Mesendoderm (in vitro differentiated cells): Measurements from ENCODE around the gene MIOS.

ENCODE experiments used
- DNase-seq: peaks from one replicate; pipeline ENCODE4 v3.0.0; 2013
- H2AK5ac ChIP-seq: 2 replicates; pipeline ENCODE4 v1.6.1; 2013; ENCODE audit warnings: low read length, inconsistent platforms
- H2BK120ac ChIP-seq: 2 replicates; pipeline ENCODE4 v1.6.1; 2013; ENCODE audit warnings: low read depth, mild to moderate bottlenecking, low read length, moderate library complexity, mixed read lengths
- H2BK15ac ChIP-seq: replicated peaks from 2 replicates; pipeline ENCODE4 v1.6.1; 2013; ENCODE audit warnings: low read depth, mild to moderate bottlenecking, moderate library complexity
- H2BK5ac ChIP-seq: 2 replicates; pipeline ENCODE4 v1.6.1; 2013; ENCODE audit warnings: low read length, inconsistent platforms
- H3K18ac ChIP-seq: 2 replicates; pipeline ENCODE4 v1.6.1; 2013; ENCODE audit warnings: mild to moderate bottlenecking, low read length, mixed read lengths
- H3K23ac ChIP-seq: one replicate; pipeline ENCODE4 v1.6.1; 2013; ENCODE audit warnings: low read length
- H3K27ac ChIP-seq: 2 replicates; pipeline ENCODE4 v1.5.1; 2013; ENCODE audit warnings: low read depth, mild to moderate bottlenecking, inconsistent platforms, low read length, moderate library complexity
- H3K27me3 ChIP-seq: 2 replicates; pipeline ENCODE4 v1.6.1; 2013; ENCODE audit warnings: low read length, control low read depth, mild to moderate bottlenecking, inconsistent platforms; ENCODE audit not compliant: insufficient read depth, poor library complexity
- H3K36me3 ChIP-seq: 2 replicates; pipeline ENCODE4 v1.6.1; 2013; ENCODE audit warnings: low read length, inconsistent platforms; ENCODE audit not compliant: control insufficient read depth, insufficient read depth
- H3K4ac ChIP-seq: one replicate; pipeline ENCODE4 v1.6.1; 2013; ENCODE audit warnings: low read depth, mild to moderate bottlenecking, low read length, moderate library complexity
- H3K4me1 ChIP-seq: 2 replicates; pipeline ENCODE4 v1.6.1; 2013; ENCODE audit warnings: low read depth, low read length, inconsistent platforms; ENCODE audit not compliant: control insufficient read depth
- H3K4me2 ChIP-seq: 2 replicates; pipeline ENCODE4 v1.6.1; 2013; ENCODE audit warnings: low read length
- H3K4me3 ChIP-seq: 2 replicates; pipeline ENCODE4 v1.5.1; 2013; ENCODE audit warnings: mild to moderate bottlenecking, low read length
- H3K56ac ChIP-seq: one replicate; pipeline ENCODE4 v1.6.1; 2013; ENCODE audit warnings: low read length
- H3K79me1 ChIP-seq: 2 replicates; pipeline ENCODE4 v1.6.1; 2013; ENCODE audit warnings: low read length, inconsistent platforms
- H3K79me2 ChIP-seq: 2 replicates; pipeline ENCODE4 v1.6.1; 2013; ENCODE audit warnings: mild to moderate bottlenecking, low read length; ENCODE audit not compliant: control insufficient read depth, insufficient read depth
- H3K9ac ChIP-seq: 2 replicates; pipeline ENCODE4 v1.6.1; 2013; ENCODE audit warnings: low read length, inconsistent platforms
- H4K5ac ChIP-seq: one replicate; pipeline ENCODE4 v1.6.1; 2013; ENCODE audit warnings: low read length
- H4K8ac ChIP-seq: one replicate; pipeline ENCODE4 v1.6.1; 2013; ENCODE audit warnings: low read depth, mild to moderate bottlenecking, control low read depth, low read length, moderate library complexity
- WGBS: extraction: QIAGEN DNeasy Blood & Tissue Kit; methylation state at CpG from one replicate; pipeline ENCODE4 v1.1.7; 2013; ENCODE audit warnings: low lambda C conversion rate, missing lambda C conversion rate; ENCODE audit not compliant: insufficient coverage; ENCODE audit errors: extremely low coverage; 5-methylcytosine and 5-hydroxymethylcytosine counted together

The MIOS gene

DNA sequence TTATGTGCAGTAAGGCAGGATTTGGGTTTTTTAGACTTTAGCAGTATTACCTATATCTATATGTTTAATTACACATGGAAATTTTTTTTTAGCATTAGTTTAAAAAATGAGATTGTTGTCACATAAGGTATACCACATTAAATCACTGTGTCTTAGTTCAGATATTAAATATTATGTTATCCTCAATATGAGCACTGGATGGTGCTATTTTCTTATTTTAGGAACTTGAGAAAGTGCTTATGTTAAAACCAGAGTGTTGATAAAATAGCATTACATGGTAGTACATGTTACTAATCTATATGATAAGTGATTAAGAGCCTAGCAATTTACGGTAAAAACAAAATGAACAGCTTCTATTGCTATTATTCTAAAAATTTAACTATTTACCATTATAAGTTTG is 28.8 kb downstream of the MIOS start:
- DNase-seq = no peak
- no peaks in the 10 kb centered on the region for H3K79me2 ChIP-seq
- H4K8ac ChIP-seq = no peak overlapping the region
- H3K27me3 ChIP-seq = no peaks in the 10 kb centered on the region
- H3K56ac ChIP-seq = no peak overlapping the region
- no peak overlapping the region for H3K27ac ChIP-seq
- H3K23ac ChIP-seq = no peak overlapping the region
- no peak overlapping the region for H3K9ac ChIP-seq
- H3K4ac ChIP-seq = no peak overlapping the region
- H3K36me3 ChIP-seq = no peaks in the 10 kb centered on the region
- no peak overlapping the region for H2BK5ac ChIP-seq
- no peak overlapping the region for H3K4me2 ChIP-seq
- H3K4me1 ChIP-seq = no peaks in the 10 kb centered on the region
- H3K79me1 ChIP-seq = no peaks in the 10 kb centered on the region
- no peak overlapping the region for H2BK15ac ChIP-seq
- no peak overlapping the region for H2BK120ac ChIP-seq
- no peak overlapping the region for H2AK5ac ChIP-seq
- H3K4me3 ChIP-seq = no peak overlapping the region
- no peak overlapping the region for H3K18ac ChIP-seq
- no CpG with 5 or more reads among the region's 1 CpG for WGBS
- H4K5ac ChIP-seq = no peak overlapping the region

DNA sequence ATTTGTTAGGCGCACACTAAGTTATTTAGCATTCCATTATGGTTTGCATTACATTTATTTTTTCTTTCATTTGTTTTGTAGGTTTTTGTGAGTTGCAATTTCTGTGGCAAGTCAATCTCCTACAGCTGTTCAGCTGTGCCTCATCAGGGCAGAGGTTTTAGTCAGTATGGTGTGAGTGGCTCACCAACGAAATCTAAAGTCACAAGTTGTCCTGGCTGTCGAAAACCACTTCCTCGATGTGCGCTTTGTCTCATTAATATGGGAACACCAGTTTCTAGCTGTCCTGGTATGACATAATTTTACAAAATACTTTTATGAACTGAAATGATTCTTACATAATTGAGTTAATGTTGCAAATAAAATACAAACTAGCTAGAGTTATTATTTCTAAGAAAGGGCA is 29.5 kb downstream of the MIOS start:
- no peaks in the 10 kb centered on the region for H3K27me3 ChIP-seq
- H3K36me3 ChIP-seq = no peaks in the 10 kb centered on the region
- no peak overlapping the region for H2BK120ac ChIP-seq
- H3K4ac ChIP-seq = no peak overlapping the region
- 100% methylated on average over 1 of the region's 5 CpGs for WGBS
- no peak overlapping the region for H3K56ac ChIP-seq
- no peaks in the 10 kb centered on the region for H3K79me1 ChIP-seq
- no peak overlapping the region for H2AK5ac ChIP-seq
- no peak overlapping the region for H2BK5ac ChIP-seq
- no peak overlapping the region for H2BK15ac ChIP-seq
- H3K27ac ChIP-seq = no peak overlapping the region
- no peaks in the 10 kb centered on the region for H3K79me2 ChIP-seq
- H3K18ac ChIP-seq = no peak overlapping the region
- H4K8ac ChIP-seq = no peak overlapping the region
- H3K23ac ChIP-seq = no peak overlapping the region
- no peaks in the 10 kb centered on the region for H3K4me1 ChIP-seq
- no peak overlapping the region for H3K4me3 ChIP-seq
- no peak overlapping the region for H4K5ac ChIP-seq
- H3K9ac ChIP-seq = no peak overlapping the region
- no peak overlapping the region for H3K4me2 ChIP-seq
- DNase-seq = no peak

DNA sequence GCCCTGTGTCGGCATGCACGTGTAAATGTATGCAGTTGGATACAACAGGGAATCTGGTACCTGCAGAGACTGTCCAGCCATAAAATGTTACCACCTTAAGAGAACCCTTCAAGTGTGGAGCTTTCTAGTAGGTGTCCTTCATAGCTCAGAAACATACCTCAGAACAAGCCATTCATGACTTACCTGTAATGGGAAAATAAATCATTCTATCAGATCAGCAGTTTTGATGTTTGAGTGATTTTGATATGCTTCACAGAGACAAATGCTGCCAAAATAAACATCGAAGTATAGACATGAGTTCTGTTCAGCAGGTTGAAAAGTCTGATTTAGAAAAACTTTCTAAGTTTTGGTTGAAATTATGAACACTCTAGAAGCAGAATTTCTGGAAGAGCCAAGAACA is 40.3 kb downstream of the MIOS start:
- H3K23ac ChIP-seq = no peak overlapping the region
- no CpG with 5 or more reads among the region's 3 CpGs for WGBS
- no peaks in the 10 kb centered on the region for H3K27me3 ChIP-seq
- no peak overlapping the region for H2BK120ac ChIP-seq
- H3K79me2 ChIP-seq = no peaks in the 10 kb centered on the region
- no peak overlapping the region for H3K4me2 ChIP-seq
- no peak overlapping the region for H4K8ac ChIP-seq
- DNase-seq = no peak
- H2AK5ac ChIP-seq = no peak overlapping the region
- no peak overlapping the region for H3K4me3 ChIP-seq
- no peak overlapping the region for H3K18ac ChIP-seq
- H3K27ac ChIP-seq = no peak overlapping the region
- no peaks in the 10 kb centered on the region for H3K4me1 ChIP-seq
- no peak overlapping the region for H4K5ac ChIP-seq
- H2BK5ac ChIP-seq = no peak overlapping the region
- H3K36me3 ChIP-seq = peaks cover 3% of the 10 kb centered on the region
- H2BK15ac ChIP-seq = no peak overlapping the region
- H3K4ac ChIP-seq = no peak overlapping the region
- H3K56ac ChIP-seq = no peak overlapping the region
- no peak overlapping the region for H3K9ac ChIP-seq
- no peaks in the 10 kb centered on the region for H3K79me1 ChIP-seq

DNA sequence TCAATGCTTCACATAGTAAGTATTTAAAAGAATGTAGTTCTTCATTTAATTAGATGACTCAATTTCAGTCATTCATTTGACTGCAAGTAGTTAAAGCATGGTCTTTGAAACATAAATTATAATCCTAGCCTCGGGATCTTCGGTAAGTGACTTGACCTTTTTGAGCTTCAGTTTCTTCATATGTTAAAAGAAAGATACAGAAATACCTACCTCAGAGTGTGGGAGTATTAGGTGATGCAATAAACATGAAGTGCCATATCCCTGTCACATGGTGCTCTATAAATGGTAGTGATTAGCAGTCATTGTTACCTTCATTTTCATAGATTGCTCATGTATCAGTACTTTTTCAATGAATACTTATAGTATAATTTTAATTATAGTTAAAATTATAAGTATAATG is 42.6 kb downstream of the MIOS start:
- Histone ChIP-seq H3K18ac (no peak overlapping the region), H2BK120ac (no peak overlapping the region), H3K27ac (no peak overlapping the region), H2BK15ac (no peak overlapping the region), H3K4me1 (no peaks in the 10 kb centered on the region), H3K27me3 (no peaks in the 10 kb centered on the region), H4K5ac (no peak overlapping the region), H3K4ac (no peak overlapping the region), H2BK5ac (no peak overlapping the region), H3K23ac (no peak overlapping the region), H4K8ac (no peak overlapping the region), H3K36me3 (peaks cover 3% of the 10 kb centered on the region), H3K56ac (no peak overlapping the region), H3K9ac (no peak overlapping the region), H2AK5ac (no peak overlapping the region), H3K4me3 (no peak overlapping the region), H3K4me2 (no peak overlapping the region), H3K79me2 (no peaks in the 10 kb centered on the region), H3K79me1 (no peaks in the 10 kb centered on the region)
- DNase-seq = no peak
- WGBS = no CpG with 5 or more reads among the region's 2 CpGs

DNA sequence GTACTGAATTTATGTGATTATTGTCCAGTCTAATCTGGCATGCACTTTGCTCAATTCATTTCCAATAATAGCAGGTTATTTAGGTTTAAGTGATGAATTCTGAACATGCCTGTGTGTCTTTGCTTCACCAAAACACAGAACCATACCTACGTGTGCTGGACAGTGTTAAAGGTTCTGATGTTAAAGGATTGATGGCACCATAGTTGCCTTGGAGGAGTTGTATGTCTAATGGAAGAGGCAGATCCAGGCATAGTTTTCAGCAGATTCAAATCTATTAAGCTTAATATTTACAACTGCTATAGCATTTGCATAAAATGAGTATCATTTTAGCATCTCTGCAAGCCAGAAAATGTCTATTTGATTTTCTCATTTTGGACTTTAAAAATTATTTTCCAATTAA is 45.8 kb downstream of the MIOS start:
- no peak overlapping the region for H3K4me2 ChIP-seq
- no peak overlapping the region for H3K27ac ChIP-seq
- no peaks in the 10 kb centered on the region for H3K79me1 ChIP-seq
- no CpG with 5 or more reads among the region's 1 CpG for WGBS
- no peak overlapping the region for H3K18ac ChIP-seq
- H4K8ac ChIP-seq = no peak overlapping the region
- no peak overlapping the region for H3K9ac ChIP-seq
- H2AK5ac ChIP-seq = no peak overlapping the region
- H3K23ac ChIP-seq = no peak overlapping the region
- no peaks in the 10 kb centered on the region for H3K79me2 ChIP-seq
- DNase-seq = no peak
- no peak overlapping the region for H3K4ac ChIP-seq
- H2BK120ac ChIP-seq = no peak overlapping the region
- no peaks in the 10 kb centered on the region for H3K4me1 ChIP-seq
- no peak overlapping the region for H2BK15ac ChIP-seq
- H2BK5ac ChIP-seq = no peak overlapping the region
- no peak overlapping the region for H3K56ac ChIP-seq
- H3K4me3 ChIP-seq = no peak overlapping the region
- no peaks in the 10 kb centered on the region for H3K36me3 ChIP-seq
- H4K5ac ChIP-seq = no peak overlapping the region
- no peaks in the 10 kb centered on the region for H3K27me3 ChIP-seq

DNA sequence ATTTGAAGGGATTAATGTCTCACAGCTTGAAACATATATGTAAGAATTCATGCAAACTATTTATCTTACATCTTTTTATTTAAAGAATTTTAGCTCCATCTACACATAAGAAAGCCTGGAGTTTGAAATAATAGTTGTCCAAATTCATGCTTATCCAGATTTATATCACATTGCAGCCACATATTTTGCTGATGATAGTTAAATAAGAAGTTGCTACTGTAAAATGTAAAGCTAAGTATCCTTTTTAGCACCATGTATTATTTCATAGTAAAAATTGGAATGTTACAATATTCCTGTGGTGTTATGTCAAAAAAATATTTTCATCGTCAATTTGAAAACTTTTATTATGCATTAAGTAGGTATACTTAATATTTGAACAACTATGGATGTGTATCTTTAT is 46.5 kb downstream of the MIOS start:
- no CpG with 5 or more reads among the region's 1 CpG for WGBS
- Histone ChIP-seq H2BK120ac (no peak overlapping the region), H2BK5ac (no peak overlapping the region), H2AK5ac (no peak overlapping the region), H3K79me2 (no peaks in the 10 kb centered on the region), H3K18ac (no peak overlapping the region), H4K8ac (no peak overlapping the region), H4K5ac (no peak overlapping the region), H3K4me2 (no peak overlapping the region), H2BK15ac (no peak overlapping the region), H3K27me3 (no peaks in the 10 kb centered on the region), H3K9ac (no peak overlapping the region), H3K56ac (no peak overlapping the region), H3K4me1 (no peaks in the 10 kb centered on the region), H3K27ac (no peak overlapping the region), H3K79me1 (no peaks in the 10 kb centered on the region), H3K23ac (no peak overlapping the region), H3K4me3 (no peak overlapping the region), H3K4ac (no peak overlapping the region), H3K36me3 (no peaks in the 10 kb centered on the region)
- DNase-seq = no peak
